ENCODE results near the gene ITM2B. TPM values are rescaled to one million over a fixed set of nuclear protein-coding genes. Genes with fewer than 3 reads are reported as not detected.

ITM2B gene
- total and polyA plus RNA-seq, 2 experiments from 2014 or later = 139 to 318 TPM

DNA sequence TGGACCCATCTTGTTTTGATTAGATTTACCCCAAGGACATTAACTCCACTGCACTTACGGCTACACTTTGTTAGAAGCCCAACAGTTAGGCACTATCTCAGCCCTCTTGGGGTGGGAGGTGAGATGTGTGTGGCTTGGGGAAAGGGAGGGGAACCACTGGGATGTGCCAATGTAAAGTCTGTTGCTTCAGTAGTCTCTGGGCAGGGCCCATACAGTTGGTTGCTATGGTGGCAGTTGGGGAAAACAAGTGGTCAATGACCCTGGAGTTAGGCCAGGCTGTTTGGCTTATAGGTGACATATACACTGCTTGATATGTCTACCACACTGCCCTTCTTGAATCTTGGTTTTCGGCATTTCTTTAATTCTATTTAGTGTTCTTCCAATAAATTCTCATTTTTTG, 61.6 kb downstream of the ITM2B start:
- Mint-ChIP-seq H3K4me1 (no peaks in the 10 kb centered on the region), H3K27ac (no peak overlapping the region), H3K4me3 (no peak overlapping the region), H3K36me3 (ENCODE audit: low read depth) (no peaks in the 10 kb centered on the region), H3K27me3 (ENCODE audit: insufficient read depth, low read depth, poor library complexity) (no peaks in the 10 kb centered on the region), H3K9me3 (no peaks in the 10 kb centered on the region)
- Histone ChIP-seq H3K4me1 (ENCODE audit: insufficient read depth) (no peaks in the 10 kb centered on the region), H3K27me3 (ENCODE audit: insufficient read depth) (no peaks in the 10 kb centered on the region), H2AFZ (no peak overlapping the region), H3K36me3 (ENCODE audit: insufficient read depth) (no peaks in the 10 kb centered on the region), H3K9me2 (ENCODE audit: insufficient read depth) (peaks cover 6% of the 10 kb centered on the region; the same call in 1 of the 2 replicates), H4K20me1 (replicated peaks; ENCODE audit: insufficient read depth) (no peaks in the 10 kb centered on the region), H3K4me2 (no peak overlapping the region), H3K27ac (ENCODE audit: low read depth) (no peak overlapping the region), H3K79me2 (replicated peaks; ENCODE audit: insufficient read depth) (no peaks in the 10 kb centered on the region), H3F3A (replicated peaks; ENCODE audit: low read depth) (no peaks in the 10 kb centered on the region), H3K4me3 (no peak overlapping the region)
- ATAC-seq (no peak; the same call in 2 of the 3 replicates), DNase-seq (ENCODE audit: low spot score) (no peak)
- no peak for TF ChIP-seq EZH2 (IDR thresholded peaks at IDR 0.05; ENCODE audit: low read depth, unreplicated experiment)
- no peak for TF ChIP-seq EZH2phosphoT487 (IDR thresholded peaks at IDR 0.05; ENCODE audit: unreplicated experiment)
- TF ChIP-seq, protein P1, sequence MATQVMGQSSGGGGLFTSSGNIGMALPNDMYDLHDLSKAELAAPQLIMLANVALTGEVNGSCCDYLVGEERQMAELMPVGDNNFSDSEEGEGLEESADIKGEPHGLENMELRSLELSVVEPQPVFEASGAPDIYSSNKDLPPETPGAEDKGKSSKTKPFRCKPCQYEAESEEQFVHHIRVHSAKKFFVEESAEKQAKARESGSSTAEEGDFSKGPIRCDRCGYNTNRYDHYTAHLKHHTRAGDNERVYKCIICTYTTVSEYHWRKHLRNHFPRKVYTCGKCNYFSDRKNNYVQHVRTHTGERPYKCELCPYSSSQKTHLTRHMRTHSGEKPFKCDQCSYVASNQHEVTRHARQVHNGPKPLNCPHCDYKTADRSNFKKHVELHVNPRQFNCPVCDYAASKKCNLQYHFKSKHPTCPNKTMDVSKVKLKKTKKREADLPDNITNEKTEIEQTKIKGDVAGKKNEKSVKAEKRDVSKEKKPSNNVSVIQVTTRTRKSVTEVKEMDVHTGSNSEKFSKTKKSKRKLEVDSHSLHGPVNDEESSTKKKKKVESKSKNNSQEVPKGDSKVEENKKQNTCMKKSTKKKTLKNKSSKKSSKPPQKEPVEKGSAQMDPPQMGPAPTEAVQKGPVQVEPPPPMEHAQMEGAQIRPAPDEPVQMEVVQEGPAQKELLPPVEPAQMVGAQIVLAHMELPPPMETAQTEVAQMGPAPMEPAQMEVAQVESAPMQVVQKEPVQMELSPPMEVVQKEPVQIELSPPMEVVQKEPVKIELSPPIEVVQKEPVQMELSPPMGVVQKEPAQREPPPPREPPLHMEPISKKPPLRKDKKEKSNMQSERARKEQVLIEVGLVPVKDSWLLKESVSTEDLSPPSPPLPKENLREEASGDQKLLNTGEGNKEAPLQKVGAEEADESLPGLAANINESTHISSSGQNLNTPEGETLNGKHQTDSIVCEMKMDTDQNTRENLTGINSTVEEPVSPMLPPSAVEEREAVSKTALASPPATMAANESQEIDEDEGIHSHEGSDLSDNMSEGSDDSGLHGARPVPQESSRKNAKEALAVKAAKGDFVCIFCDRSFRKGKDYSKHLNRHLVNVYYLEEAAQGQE (IDR thresholded peaks at IDR 0.05; ENCODE audit: unreplicated experiment) = no peak
- TF ChIP-seq, protein P2, sequence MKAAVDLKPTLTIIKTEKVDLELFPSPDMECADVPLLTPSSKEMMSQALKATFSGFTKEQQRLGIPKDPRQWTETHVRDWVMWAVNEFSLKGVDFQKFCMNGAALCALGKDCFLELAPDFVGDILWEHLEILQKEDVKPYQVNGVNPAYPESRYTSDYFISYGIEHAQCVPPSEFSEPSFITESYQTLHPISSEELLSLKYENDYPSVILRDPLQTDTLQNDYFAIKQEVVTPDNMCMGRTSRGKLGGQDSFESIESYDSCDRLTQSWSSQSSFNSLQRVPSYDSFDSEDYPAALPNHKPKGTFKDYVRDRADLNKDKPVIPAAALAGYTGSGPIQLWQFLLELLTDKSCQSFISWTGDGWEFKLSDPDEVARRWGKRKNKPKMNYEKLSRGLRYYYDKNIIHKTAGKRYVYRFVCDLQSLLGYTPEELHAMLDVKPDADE (IDR thresholded peaks at IDR 0.05) = no peak
- no peak for TF ChIP-seq CREB1 (CRISPR knock-in tag; IDR thresholded peaks at IDR 0.05; ENCODE audit: low read depth)
- TF ChIP-seq JUNB (IDR thresholded peaks at IDR 0.05; ENCODE audit: unreplicated experiment) = no peak
- TF ChIP-seq NANOG (IDR thresholded peaks at IDR 0.05; ENCODE audit: borderline replicate concordance) = no peak
- TF ChIP-seq ZNF331 (CRISPR knock-in tag; IDR thresholded peaks at IDR 0.05; ENCODE audit: low read depth) = no peak
- no peak for TF ChIP-seq STAT1 (IDR thresholded peaks at IDR 0.05; ENCODE audit: unreplicated experiment)
- TF ChIP-seq, protein P3, sequence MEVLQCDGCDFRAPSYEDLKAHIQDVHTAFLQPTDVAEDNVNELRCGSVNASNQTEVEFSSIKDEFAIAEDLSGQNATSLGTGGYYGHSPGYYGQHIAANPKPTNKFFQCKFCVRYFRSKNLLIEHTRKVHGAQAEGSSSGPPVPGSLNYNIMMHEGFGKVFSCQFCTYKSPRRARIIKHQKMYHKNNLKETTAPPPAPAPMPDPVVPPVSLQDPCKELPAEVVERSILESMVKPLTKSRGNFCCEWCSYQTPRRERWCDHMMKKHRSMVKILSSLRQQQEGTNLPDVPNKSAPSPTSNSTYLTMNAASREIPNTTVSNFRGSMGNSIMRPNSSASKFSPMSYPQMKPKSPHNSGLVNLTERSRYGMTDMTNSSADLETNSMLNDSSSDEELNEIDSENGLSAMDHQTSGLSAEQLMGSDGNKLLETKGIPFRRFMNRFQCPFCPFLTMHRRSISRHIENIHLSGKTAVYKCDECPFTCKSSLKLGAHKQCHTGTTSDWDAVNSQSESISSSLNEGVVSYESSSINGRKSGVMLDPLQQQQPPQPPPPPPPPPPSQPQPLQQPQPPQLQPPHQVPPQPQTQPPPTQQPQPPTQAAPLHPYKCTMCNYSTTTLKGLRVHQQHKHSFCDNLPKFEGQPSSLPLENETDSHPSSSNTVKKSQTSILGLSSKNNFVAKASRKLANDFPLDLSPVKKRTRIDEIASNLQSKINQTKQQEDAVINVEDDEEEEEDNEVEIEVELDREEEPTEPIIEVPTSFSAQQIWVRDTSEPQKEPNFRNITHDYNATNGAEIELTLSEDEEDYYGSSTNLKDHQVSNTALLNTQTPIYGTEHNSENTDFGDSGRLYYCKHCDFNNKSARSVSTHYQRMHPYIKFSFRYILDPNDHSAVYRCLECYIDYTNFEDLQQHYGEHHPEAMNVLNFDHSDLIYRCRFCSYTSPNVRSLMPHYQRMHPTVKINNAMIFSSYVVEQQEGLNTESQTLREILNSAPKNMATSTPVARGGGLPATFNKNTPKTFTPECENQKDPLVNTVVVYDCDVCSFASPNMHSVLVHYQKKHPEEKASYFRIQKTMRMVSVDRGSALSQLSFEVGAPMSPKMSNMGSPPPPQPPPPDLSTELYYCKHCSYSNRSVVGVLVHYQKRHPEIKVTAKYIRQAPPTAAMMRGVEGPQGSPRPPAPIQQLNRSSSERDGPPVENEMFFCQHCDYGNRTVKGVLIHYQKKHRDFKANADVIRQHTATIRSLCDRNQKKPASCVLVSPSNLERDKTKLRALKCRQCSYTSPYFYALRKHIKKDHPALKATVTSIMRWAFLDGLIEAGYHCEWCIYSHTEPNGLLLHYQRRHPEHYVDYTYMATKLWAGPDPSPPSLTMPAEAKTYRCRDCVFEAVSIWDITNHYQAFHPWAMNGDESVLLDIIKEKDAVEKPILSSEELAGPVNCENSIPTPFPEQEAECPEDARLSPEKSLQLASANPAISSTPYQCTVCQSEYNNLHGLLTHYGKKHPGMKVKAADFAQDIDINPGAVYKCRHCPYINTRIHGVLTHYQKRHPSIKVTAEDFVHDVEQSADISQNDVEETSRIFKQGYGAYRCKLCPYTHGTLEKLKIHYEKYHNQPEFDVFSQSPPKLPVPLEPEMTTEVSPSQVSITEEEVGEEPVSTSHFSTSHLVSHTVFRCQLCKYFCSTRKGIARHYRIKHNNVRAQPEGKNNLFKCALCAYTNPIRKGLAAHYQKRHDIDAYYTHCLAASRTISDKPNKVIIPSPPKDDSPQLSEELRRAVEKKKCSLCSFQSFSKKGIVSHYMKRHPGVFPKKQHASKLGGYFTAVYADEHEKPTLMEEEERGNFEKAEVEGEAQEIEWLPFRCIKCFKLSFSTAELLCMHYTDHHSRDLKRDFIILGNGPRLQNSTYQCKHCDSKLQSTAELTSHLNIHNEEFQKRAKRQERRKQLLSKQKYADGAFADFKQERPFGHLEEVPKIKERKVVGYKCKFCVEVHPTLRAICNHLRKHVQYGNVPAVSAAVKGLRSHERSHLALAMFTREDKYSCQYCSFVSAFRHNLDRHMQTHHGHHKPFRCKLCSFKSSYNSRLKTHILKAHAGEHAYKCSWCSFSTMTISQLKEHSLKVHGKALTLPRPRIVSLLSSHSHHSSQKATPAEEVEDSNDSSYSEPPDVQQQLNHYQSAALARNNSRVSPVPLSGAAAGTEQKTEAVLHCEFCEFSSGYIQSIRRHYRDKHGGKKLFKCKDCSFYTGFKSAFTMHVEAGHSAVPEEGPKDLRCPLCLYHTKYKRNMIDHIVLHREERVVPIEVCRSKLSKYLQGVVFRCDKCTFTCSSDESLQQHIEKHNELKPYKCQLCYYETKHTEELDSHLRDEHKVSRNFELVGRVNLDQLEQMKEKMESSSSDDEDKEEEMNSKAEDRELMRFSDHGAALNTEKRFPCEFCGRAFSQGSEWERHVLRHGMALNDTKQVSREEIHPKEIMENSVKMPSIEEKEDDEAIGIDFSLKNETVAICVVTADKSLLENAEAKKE (CRISPR knock-in tag; IDR thresholded peaks at IDR 0.05) = no peak
- TF ChIP-seq ZNF114 (CRISPR knock-in tag; IDR thresholded peaks at IDR 0.05) = no peak
- no peak for TF ChIP-seq POLR2AphosphoS5 (IDR thresholded peaks at IDR 0.05; ENCODE audit: low read depth)
- TF ChIP-seq, protein P4, sequence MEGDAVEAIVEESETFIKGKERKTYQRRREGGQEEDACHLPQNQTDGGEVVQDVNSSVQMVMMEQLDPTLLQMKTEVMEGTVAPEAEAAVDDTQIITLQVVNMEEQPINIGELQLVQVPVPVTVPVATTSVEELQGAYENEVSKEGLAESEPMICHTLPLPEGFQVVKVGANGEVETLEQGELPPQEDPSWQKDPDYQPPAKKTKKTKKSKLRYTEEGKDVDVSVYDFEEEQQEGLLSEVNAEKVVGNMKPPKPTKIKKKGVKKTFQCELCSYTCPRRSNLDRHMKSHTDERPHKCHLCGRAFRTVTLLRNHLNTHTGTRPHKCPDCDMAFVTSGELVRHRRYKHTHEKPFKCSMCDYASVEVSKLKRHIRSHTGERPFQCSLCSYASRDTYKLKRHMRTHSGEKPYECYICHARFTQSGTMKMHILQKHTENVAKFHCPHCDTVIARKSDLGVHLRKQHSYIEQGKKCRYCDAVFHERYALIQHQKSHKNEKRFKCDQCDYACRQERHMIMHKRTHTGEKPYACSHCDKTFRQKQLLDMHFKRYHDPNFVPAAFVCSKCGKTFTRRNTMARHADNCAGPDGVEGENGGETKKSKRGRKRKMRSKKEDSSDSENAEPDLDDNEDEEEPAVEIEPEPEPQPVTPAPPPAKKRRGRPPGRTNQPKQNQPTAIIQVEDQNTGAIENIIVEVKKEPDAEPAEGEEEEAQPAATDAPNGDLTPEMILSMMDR (conservative IDR thresholded peaks at IDR 0.05; ENCODE audit: low read depth in 2 of 2) = no peak

All from GM23338 (cell line).